GM19240 (cell line): ENCODE measurements around the gene MYBPC3.

Experiments
- DNase-seq: peaks from one replicate; pipeline ENCODE4 v3.0.0; 2011; ENCODE audit warnings: low spot score; ENCODE audit not compliant: insufficient read length

Gene MYBPC3

GRCh38 chr11:47352556-47352955 lies at the start of gene MYBPC3:
TSS of gene MYBPC3 (minus strand) at chr11:47352702. CDS start at chr11:47352647, 55 bp downstream.
- DNase-seq: no peak

- no peak for DNase-seq
Measured at GRCh38 chr11:47400768-47401279, 48.3 kb upstream of the MYBPC3 start.

- no peak for DNase-seq
Measured at GRCh38 chr11:47399860-47400767, 47.6 kb upstream of the MYBPC3 start.

GRCh38 chr11:47398551-47398950 lies 46.0 kb upstream of the MYBPC3 start:
- no peak for DNase-seq

- DNase-seq: no peak
Measured at GRCh38 chr11:47398011-47398410, 45.5 kb upstream of the MYBPC3 start.

- DNase-seq: no peak
Measured at GRCh38 chr11:47396049-47396320, 43.5 kb upstream of the MYBPC3 start.

GRCh38 chr11:47395223-47396048 lies 42.9 kb upstream of the MYBPC3 start:
- no peak for DNase-seq

- DNase-seq: peak; percentile 81
Measured at GRCh38 chr11:47394322-47395222, 42.1 kb upstream of the MYBPC3 start.

- DNase-seq: no peak
Measured at GRCh38 chr11:47394050-47394321, 41.5 kb upstream of the MYBPC3 start.

- DNase-seq: no peak
Measured at GRCh38 chr11:47393163-47394049, 40.9 kb upstream of the MYBPC3 start.

- DNase-seq: no peak
Measured at GRCh38 chr11:47392546-47393162, 40.2 kb upstream of the MYBPC3 start.

GRCh38 chr11:47391711-47392432 lies 39.4 kb upstream of the MYBPC3 start:
- no peak for DNase-seq

- no peak for DNase-seq
Measured at GRCh38 chr11:47391077-47391583, 38.6 kb upstream of the MYBPC3 start.

GRCh38 chr11:47390422-47390760 lies 37.9 kb upstream of the MYBPC3 start:
- DNase-seq: no peak

- DNase-seq: no peak
Measured at GRCh38 chr11:47389577-47390421, 37.3 kb upstream of the MYBPC3 start.

- DNase-seq: no peak
Measured at GRCh38 chr11:47388697-47389576, 36.4 kb upstream of the MYBPC3 start.

GRCh38 chr11:47387944-47388696 lies 35.6 kb upstream of the MYBPC3 start:
- DNase-seq: no peak
